Type B pancreatic cell (in vitro differentiated cells): ENCODE measurements around the gene PSPN. TPM values are rescaled to one million over a fixed set of nuclear protein-coding genes. Genes with fewer than 3 reads are reported as not detected.

Experiments used
- DNase-seq: peaks from one replicate; pipeline ENCODE4 v3.0.0; 2021; ENCODE audit warnings: mixed read lengths; ENCODE audit not compliant: unreplicated experiment; ENCODE audit errors: extremely low spot score
- H3K27ac Mint-ChIP-seq: 2 replicates; pipeline ENCODE4 v1.8.0; 2021; ENCODE audit warnings: mild to moderate bottlenecking, mixed read lengths
- H3K27me3 Mint-ChIP-seq: 2 replicates; pipeline ENCODE4 v1.8.0; 2021; ENCODE audit warnings: mixed read lengths
- H3K36me3 Mint-ChIP-seq: 2 replicates; pipeline ENCODE4 v1.8.0; 2021; ENCODE audit warnings: mixed read lengths
- H3K4me1 Mint-ChIP-seq: one replicate; pipeline ENCODE4 v1.8.0; 2021; ENCODE audit warnings: mixed read lengths; ENCODE audit not compliant: unreplicated experiment
- H3K4me3 Mint-ChIP-seq: 2 replicates; pipeline ENCODE4 v1.8.0; 2021; ENCODE audit warnings: mild to moderate bottlenecking, mixed read lengths
- H3K9me3 Mint-ChIP-seq: 2 replicates; pipeline ENCODE4 v1.8.0; 2021; ENCODE audit warnings: mixed read lengths
- total RNA-seq: library from RNA; stranded (reverse); gene quantifications from 2 replicates; pipeline ENCODE4 v1.2.1, GENCODE V29; 2021; ENCODE audit warnings: low replicate concordance
- TF ChIP-seq, protein P1 (sequence below): fragments of 200-600 bp; sonication (generic); conservative IDR thresholded peaks from 2 replicates; pipeline ENCODE4 v1.5.0; 2021; ENCODE audit warnings: antibody characterized with exemption, mild to moderate bottlenecking

PSPN gene
- total RNA-seq, 1 donor from 2014 or later, result 4.8 TPM

DNA sequence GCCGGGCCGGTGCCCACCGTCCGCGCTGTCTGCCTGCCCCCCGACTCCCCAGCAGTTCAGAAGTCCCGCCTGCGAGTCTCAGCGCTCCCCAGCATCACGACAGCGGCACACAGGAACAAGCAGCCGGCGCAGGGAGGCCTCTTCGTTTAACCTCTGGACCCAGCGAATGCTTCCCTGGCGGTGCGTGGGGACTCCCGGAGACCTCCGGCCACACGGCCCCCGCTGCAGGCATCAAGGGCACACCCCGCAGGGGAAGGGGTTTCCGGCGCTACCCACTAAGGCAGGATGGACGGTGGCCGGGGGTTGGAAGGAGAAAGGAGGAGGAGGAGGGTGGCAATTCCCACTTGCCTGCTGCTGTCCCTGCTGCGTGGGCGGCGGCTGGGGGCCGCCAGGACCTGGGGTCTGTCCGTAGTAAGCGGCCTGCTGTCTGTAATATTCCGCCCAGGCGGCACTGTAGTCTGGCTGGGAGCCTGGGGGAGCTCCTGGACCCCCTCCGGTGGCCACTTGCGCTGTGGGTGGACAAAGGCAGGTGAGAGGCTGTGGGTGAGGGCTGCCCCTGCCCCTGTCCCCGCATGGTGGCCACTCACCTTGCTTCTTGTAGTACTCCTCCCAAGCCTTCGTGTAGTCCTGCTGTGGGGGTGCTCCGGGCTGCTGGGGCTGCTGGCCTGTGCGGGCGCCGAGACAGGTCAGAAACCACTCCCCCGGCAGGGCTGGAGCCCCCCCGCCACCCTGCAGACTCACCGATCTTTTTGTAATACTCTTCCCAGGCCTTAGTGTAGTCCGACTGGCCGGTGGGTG lies 39.3 kb upstream of the PSPN start:
- Mint-ChIP-seq H3K36me3 (peaks cover 5% of the 10 kb centered on the region), H3K27me3 (no peaks in the 10 kb centered on the region), H3K27ac (no peak overlapping the region), H3K4me1 (peaks cover 3% of the 10 kb centered on the region), H3K4me3 (no peak overlapping the region), H3K9me3 (no peaks in the 10 kb centered on the region)
- DNase-seq, result no peak
- TF ChIP-seq, protein P1, sequence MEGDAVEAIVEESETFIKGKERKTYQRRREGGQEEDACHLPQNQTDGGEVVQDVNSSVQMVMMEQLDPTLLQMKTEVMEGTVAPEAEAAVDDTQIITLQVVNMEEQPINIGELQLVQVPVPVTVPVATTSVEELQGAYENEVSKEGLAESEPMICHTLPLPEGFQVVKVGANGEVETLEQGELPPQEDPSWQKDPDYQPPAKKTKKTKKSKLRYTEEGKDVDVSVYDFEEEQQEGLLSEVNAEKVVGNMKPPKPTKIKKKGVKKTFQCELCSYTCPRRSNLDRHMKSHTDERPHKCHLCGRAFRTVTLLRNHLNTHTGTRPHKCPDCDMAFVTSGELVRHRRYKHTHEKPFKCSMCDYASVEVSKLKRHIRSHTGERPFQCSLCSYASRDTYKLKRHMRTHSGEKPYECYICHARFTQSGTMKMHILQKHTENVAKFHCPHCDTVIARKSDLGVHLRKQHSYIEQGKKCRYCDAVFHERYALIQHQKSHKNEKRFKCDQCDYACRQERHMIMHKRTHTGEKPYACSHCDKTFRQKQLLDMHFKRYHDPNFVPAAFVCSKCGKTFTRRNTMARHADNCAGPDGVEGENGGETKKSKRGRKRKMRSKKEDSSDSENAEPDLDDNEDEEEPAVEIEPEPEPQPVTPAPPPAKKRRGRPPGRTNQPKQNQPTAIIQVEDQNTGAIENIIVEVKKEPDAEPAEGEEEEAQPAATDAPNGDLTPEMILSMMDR, result no peak

DNA sequence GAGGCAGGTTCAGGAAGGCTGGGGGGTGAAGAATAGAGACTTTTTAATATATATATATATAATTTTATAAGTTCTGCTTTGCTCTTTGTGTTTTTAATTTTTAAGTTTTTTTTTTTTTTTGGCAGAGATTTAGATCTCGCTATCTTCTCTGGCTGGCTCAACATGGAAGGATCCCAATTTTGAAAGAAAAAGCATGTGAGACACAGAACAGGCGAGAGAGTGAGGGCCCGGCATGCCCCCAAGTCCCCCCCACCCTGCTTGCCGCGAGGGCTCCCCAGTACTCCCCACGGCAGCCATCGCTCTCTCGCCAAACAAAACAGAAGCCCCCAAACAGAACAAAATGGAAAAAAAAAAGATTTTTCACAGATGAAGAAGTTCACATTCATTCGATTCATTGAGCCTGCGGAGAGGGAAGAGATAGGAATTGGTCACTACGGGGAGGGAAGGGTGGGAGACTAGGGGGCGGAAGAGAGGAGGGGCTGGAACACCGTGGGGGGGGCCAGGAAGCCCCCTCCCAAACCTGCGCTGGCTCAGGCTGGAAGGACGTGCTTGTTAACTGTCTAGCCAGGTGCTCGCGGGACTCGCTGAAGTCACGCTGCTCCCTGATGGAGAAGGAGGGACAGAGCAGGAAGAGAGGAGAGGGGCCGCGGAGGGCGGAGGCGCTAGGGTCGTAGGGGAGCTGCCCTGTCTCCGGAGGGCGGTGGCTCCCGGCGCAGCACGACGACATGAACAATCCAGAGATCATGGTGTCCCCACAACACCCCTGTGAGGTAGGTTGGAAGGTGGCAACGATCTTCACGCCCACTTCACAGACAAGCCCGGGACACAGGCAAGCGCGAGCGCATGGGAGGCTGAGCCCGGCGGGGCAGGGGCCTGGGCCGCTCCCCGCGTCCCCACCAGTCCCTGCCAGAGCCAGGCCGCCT lies 38.2 kb upstream of the PSPN start:
- H3K4me1 Mint-ChIP-seq, result peaks cover 3% of the 10 kb centered on the region
- no peak for DNase-seq
- H3K36me3 Mint-ChIP-seq, result peaks cover 5% of the 10 kb centered on the region
- H3K27me3 Mint-ChIP-seq, result no peaks in the 10 kb centered on the region
- H3K9me3 Mint-ChIP-seq, result no peaks in the 10 kb centered on the region
- TF ChIP-seq, protein P1, result no peak
- no peak overlapping the region for H3K4me3 Mint-ChIP-seq
- H3K27ac Mint-ChIP-seq, result no peak overlapping the region

GRCh38 chr19:6413291-6413690 lies 37.6 kb upstream of the PSPN start:
- Mint-ChIP-seq H3K4me3 (no peak overlapping the region), H3K27me3 (no peaks in the 10 kb centered on the region), H3K4me1 (peaks cover 3% of the 10 kb centered on the region), H3K27ac (no peak overlapping the region), H3K36me3 (peaks cover 5% of the 10 kb centered on the region), H3K9me3 (no peaks in the 10 kb centered on the region)
- TF ChIP-seq, protein P1, result no peak
- DNase-seq, result no peak

DNA sequence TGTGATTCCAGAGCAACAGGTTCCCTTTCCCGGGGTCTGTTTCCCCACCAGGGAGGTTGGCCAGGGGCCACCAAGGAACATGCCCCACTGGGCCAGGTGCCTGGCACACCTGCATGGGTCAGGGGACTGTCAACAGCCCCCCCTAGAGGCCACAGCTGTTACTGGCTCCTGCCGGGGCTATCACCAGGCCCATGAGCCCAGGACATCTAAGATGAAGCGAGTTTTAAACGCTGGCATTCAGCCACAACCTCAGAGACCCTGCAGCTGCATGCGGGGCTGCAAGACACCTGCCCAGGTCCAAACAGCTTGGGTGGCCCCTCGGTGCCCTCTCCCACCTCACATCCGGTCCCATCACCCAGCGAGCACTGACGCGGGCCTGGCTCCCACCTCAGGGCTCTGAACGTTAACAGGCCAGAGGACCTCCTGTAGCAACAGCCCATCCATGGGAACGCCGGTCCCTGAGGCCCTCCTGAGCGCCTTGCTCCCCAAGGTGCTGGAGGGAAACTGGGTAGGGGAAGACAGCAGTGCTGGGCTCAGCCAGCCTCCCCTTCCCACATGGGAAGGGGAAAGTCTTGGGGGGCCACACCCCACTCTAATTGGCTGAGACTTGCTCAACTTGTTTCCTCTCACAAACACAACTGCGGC lies 36.8 kb upstream of the PSPN start:
- Mint-ChIP-seq H3K27me3 (no peaks in the 10 kb centered on the region), H3K9me3 (no peaks in the 10 kb centered on the region), H3K36me3 (peaks cover 5% of the 10 kb centered on the region), H3K4me1 (peaks cover 3% of the 10 kb centered on the region), H3K4me3 (no peak overlapping the region), H3K27ac (no peak overlapping the region)
- TF ChIP-seq, protein P1, result peak; percentile 77
- no peak for DNase-seq

- no peak for DNase-seq
- H3K4me3 Mint-ChIP-seq, result no peak overlapping the region
- TF ChIP-seq, protein P1, result no peak
- H3K27ac Mint-ChIP-seq, result no peak overlapping the region
- peaks cover 3% of the 10 kb centered on the region for H3K4me1 Mint-ChIP-seq
- H3K27me3 Mint-ChIP-seq, result no peaks in the 10 kb centered on the region
- peaks cover 5% of the 10 kb centered on the region for H3K36me3 Mint-ChIP-seq
- no peaks in the 10 kb centered on the region for H3K9me3 Mint-ChIP-seq
Observed at GRCh38 chr19:6412061-6412446, 36.3 kb upstream of the PSPN start.
